NCI-H1092 treated with DMSO at 0.1 percent for 48 hours (cell line): ENCODE results near the gene ITGBL1.

Experiments
- DNase-seq: peaks from one replicate; lab custom pipeline; 2025; lab: John Stamatoyannopoulos, UW

ITGBL1 gene

DNA sequence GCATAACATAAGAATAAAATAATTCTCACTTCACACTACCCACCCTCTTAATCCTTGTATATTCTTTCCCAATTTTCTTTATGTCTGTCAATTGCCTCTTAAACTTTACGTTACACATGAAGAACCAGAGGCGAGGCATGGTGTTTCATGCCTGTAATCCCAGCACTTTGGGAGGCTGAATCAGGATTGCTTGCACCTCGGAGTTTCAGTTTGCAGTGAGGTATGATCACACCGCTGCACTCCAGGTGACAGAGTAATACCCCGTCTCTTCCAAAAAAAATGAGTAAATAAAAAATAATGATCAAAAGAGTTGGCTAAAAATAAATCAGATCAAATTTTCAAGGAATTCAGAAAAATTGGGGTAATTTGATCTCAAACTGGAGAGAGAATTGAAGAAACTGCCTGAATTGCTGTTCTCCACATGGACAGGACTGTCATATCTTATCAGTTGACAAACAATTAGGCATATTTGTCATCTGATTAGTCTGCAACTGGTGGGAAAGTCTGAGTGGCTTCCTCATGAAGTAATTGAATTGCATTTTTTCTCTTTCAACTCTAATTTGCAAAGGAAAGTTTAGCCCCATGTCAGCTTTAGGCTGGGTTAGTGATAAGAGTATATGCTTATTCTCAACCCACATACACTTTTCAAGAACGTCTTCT, 302.9 kb downstream of the ITGBL1 start:
- DNase-seq = no peak

DNA sequence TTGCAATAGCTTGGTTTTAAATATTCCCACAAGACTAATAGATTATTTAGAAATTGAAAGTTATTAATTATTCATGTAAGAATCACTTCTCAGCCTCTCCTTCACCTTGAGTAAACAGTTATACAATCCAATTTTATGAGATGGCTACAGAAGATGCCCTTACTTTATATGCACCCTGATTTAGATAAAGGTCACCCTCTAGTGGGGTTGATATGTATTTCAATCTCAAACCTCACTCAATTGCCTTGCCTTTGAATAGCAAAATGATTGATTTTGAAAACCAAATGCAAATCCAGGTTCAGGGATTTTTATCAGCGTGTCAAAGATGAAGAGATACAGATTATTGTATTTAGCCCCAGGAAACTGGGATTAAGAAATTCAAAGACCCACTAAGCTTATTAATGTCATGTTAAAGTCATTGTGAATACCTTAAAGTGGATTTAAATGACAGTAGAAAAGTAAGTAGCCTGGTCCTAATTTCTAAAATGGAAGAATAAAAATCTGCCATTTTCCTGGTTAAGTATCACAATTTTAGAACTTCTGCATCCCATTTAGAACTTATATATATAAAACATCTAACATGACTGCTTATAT, 305.1 kb downstream of the ITGBL1 start:
- peak; percentile 78 for DNase-seq

DNA sequence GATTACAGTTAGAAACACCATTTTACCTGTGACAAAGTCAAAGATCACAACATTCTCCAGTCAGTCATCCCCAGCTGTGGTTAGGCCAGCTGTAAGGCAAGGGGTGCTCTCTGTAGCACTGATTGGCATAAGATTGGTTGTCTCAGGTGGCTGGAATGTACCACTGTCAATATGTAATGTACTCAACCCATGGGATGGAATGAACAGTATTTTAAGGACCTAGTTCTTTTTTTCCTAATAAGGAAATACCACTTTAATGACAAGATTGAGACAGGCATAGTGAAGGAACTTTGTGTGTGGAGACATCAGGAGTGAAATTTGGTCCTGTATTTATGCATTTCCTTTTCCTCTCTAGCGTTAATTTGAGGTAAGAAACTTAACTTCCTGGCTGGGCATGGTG, 310.7 kb downstream of the ITGBL1 start:
- no peak for DNase-seq
